RKO (cell line): Measurements from ENCODE around the gene RAC3.
A peak's percentile ranks its signal among the peaks of the same experiment; 100 is the strongest.

ENCODE experiments used
- DNase-seq: peaks from one replicate; pipeline ENCODE4 v3.0.0-alpha.2; 2016; ENCODE audit warnings: low spot score

Gene RAC3

DNA sequence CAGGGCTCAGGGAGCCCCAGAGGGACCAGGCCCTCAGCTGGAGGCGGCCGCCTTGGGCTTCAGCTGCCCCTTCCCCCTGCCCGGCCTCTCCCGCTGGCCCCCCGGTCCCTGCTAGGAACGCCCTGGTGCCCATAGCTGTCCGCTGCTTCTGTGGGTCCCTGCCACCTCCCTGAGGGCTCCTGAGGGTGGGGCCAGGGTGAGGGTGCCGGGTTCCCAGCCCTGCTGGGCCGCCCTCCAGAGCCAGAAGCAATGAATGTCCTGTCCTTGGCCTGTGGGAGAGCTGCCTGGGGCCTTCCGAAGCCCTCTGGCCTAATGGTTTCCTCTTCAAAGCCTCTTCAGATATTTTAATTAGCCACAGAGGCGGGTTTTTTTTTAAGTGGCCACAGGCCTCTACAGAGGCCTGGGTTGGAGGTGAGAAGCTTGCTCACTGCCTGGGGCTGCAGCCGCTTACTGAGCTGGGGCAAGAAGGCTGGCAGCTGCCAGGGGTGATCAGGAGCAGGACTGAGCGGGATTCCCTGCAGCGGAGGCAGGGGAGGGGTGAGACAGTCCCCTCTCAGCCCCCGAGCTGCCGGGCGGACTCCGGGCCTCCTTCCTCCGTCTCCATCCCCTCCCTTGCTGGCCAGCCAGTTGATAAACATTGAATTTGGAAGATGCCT, 18.7 kb upstream of the RAC3 start:
- DNase-seq = no peak

- no peak for DNase-seq
These were observed 18.1 kb upstream of the RAC3 start for GRCh38 chr17:82013341-82013740.

DNA sequence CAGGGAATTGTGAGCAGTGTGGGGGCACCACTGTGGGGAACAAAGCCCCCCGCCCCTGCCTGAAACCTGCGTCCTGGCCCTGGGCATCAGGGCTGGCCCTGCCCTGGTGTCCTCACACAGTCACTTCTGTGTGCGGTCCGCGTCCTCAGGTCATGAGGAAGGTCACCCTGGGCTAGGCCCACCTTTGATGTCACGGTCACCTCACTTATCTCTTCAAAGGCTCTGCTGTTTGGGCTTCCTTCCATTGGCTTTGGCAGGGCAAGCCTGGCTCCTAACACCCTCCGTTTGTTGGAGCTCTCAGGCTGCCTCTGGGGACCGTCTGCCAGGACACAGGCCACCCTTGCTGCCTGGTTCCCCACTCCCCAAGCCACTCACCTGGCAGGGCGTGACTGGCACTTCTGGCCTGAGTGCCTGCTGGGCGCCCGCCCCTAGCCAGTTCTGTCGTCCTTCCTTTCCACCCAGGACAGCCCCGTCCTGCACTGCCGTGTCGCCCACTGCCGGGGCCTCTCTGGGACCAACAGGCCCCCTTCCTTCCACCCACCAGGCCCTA, 17.6 kb upstream of the RAC3 start:
- no peak for DNase-seq

DNA sequence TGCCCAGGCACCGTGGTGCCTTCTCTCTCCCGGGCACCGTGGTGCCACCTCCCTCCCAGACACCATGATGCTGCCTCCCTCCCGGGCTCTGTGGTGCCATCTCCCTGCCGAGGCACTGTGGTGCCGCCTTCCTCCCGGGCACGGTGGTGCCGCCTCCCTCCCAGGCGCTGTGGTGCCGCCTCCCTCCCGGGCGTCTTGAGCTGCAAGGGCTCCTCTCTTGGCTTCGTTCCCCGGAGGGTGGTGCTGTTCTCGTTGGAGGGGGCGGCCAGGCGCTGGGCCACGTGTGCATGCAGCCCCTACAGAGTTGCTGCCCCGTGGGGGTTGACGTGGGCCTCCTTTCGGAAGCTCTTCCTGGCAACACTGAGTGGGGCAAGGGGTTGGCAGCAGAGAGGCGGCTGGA, 17.0 kb upstream of the RAC3 start:
- DNase-seq = no peak

DNA sequence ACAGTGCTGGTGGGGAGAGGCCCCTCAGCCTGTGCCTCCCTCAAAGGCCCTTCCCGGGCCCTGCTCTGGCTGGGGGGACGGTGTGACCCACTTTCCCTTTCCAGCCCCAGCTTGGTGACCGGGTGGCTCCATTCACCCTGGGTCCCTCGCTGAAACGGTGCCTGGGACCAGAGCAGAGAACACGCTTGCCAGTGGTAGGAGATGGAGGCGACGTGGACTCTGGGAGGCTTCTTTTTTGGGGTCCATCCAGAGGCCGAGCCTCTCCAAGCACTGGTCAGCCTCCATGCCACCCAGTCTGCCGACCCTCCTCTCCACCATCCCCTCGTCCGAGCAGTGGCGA, 16.5 kb upstream of the RAC3 start:
- DNase-seq = no peak

GRCh38 chr17:82015311-82015971, 16.0 kb upstream of the RAC3 start:
- no peak for DNase-seq

- DNase-seq = no peak
These were observed 15.2 kb upstream of the RAC3 start for GRCh38 chr17:82016061-82016874.

- DNase-seq = no peak
These were observed 14.5 kb upstream of the RAC3 start for GRCh38 chr17:82016875-82017459.

GRCh38 chr17:82017612-82018151, 13.8 kb upstream of the RAC3 start:
- no peak for DNase-seq

DNA sequence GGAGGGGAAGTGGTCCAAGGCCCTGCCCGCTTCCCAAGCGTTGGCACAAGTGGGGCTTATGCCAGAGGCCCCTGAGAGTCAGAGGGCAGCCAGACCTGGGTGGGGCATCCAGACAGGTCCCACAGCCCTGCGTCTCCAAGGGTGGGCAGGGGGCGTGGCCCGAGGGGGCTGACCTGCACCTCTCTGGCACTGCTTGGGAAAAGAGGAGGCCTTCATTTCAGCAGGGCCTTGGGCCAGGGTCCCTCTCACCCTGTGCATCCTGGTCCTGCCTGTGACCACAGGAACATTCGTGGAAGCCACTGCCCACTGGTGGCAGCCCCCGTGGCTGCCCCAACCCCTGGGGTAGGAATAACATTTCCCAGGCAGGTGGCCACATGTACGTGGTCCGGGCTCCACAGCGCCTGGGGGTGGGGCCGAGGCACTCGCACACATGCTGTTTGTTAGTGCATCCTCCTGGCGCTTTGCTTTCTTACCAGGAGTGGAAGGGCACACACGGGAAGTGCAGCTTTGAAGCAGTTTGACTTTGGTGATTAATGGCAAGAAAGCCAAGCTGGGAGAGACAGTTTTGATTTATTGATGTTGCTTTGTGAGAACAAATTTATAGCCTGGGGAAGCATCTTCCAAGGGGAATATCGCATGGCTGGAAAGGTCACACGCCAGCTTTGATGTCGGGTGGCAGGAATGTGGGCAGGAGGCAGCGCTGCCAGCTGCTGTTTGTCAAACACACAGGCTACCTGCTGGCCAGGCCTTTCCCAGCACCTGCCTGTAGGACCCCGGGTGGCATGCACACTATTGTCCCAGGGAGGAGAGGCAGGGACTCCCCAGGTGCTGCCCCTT, 13.1 kb upstream of the RAC3 start:
- no peak for DNase-seq

DNA sequence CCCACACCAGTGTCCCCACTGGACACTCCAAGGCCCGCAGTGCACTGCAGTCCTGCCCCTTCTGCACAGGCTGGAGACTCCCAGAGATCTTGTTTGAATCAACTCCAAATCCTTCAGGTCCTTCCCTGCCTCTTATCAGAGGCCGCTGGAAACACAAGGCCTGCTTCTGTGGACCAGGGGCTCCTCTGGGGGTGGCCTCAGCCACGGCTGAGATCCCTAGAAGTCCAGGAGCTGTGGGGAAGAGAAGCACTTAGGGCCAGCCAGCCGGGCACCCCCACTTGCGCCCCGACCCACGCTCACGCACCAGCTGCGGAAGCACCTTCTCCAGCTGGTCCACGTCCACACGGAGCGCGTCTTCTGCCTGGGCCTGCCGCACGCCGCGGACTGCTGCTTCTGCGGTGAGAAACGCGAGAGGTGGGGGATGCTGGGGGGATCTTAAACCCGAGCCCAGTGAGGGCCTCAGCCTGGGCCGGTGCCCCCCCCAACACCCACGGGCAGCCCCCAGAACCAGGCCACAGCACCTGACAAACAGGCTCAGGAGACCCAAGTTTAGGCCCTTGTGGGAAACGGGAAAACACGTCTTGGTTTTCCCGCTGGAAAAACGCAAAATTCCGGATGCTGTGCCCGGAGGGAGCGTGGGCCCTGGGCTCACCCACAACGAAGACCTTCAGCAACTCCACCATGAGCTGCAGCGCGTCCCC, 12.3 kb upstream of the RAC3 start:
- no peak for DNase-seq

DNA sequence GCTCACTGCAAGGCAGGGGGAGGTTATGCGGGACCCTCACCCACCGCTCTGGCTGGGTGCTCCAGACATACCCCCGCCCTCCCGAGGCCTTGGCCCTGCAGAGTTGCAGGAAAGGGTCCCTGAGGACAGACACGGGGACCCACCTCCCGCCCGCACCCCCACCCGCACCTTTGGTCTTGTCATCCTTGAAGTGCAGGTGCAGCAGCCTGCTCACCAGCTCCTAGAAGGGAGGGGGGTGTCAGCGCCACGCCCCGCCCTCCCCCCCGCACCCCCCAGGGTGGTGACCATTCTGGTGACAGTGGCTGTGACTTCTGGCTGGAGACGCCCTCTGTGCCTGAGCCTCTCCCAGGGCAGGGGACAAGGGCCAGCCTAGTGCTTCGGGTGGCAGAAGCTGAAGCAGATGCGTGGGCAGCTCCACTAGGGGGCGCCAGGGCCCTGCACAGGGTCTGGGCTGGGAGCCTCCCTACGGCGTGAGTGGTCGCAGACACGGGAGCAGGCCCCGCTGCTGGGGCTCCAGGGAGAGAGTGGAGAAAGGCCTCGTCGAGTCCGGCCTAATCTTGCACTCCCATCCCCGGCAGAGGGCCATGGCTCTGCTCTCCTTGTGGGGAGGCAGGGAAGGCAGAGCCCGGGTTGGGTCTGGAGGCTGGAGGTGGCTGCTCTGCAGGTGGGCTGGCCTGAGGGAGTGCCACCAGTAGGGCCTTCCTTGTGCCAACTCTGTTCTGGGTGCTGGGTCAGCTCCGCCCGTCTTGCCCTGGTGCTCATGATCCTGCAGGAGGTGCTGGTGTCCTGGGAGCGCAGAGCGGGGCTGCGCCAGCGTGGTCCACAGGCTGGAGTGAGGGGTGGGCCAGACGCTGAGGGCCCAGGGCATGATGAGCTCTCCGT, 11.5 kb upstream of the RAC3 start:
- DNase-seq = peak; percentile 53

GRCh38 chr17:82020572-82021106, 10.8 kb upstream of the RAC3 start:
- no peak for DNase-seq

- DNase-seq = peak; percentile 88
These were observed 10.2 kb upstream of the RAC3 start for GRCh38 chr17:82021107-82021899.

DNA sequence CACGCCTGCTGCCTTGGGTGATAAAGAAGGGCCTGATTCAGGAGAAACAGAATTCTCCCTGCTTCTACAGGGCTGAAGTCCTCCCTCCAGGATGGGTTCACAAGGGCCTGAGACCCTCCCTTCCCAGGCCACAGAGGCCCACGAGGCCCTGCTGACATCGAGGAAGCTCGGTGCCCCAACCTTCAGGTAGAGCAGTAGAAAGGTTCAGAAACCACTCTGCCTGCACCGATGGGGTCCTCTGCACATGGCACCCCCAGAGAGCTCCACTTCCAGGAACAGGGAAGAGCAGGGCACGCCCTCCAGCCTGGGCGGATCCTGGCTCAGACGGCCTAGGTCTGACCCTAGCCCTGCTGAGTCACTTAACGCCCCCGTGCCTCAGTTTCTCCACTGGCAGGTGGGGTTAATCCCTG, 9.6 kb upstream of the RAC3 start:
- peak; percentile 51 for DNase-seq

DNA sequence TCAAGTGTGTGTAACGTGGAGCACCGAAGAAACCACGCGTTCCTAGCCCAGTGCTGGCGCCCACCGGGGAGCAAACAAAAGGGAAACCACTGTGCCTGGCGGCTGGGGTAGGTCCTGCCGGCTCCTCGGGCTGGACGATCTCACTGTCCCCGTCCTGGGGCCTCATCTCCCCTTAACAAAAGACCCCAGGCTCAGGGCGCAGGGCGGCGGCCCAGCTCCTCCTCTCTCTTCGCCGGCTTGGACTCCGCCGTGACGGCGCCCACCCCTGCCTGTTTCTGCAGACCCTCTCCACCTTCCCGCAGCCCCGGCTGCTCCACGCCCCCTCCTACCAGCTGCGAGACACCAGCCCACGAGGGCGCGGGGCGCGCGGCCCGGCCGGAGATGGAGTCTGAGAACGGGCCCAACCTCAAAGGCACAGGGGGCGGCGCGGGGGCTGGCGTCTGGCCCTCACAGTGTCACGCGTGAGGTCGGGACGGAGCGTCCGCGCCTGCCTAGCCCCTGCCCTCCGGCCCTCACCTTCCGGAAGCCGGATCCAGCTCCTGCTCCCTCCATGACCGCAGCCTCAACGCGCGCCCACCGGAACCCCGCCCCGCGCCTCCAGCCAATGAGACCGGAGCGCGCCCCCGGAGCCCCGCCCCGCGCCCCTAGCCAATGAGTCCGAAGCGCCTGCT, 9.0 kb upstream of the RAC3 start, which contains the start of gene CENPX:
CENPX (minus strand) TSS at position 569 of the 671 bp plus-strand sequence; CDS start at position 552, 17 bp downstream.
- DNase-seq = no peak

DNA sequence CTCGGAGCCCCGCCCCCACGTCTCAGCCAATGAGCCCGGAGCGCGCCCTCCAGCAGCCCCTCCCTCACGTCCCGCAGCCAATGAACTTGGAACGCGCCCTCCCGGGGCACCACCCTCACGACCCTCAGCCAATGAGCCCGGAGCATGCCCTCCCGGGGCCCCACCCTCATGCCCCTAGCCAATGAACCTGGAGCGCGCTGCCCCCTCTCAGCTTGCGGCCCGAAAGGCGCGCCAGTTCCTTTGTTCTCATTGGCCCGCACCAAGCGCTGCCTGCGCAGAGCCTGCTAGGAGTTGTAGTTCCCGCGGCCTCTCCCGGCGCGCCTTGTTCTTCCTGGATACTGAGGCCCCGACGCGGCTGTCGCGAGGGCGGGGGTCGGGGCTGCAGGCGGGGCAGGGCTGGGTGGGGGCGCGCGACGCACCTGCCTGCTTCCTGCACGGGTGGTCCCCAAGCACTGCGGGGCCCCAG, 8.5 kb upstream of the RAC3 start, which contains the start of gene LRRC45:
LRRC45 (plus strand) TSS at position 325 of the 466 bp plus-strand sequence. CDS start 339 bp downstream, outside the sequence.
- DNase-seq = peak; percentile 99
